GM18873 (cell line): ENCODE data around the gene HOXB6.

Experiments
- ATAC-seq: cut with Tn5 transposase; IDR thresholded peaks from one replicate; pipeline ENCODE4 v1.9.1; 2021; ENCODE audit warnings: mild to moderate bottlenecking, moderate library complexity, moderate number of reproducible peaks; ENCODE audit not compliant: unreplicated experiment, low FRiP score

The HOXB6 gene

GRCh38 chr17:48604770-48605329, at the start of gene HOXB6:
Gene HOXB6, minus strand, starts transcription at chr17:48604986. Its CDS starts 6,836 bp downstream, at chr17:48598150.
- no peak for ATAC-seq

GRCh38 chr17:48649741-48650140, 45.0 kb upstream of the HOXB6 start:
- ATAC-seq = no peak

- no peak for ATAC-seq
Observed at GRCh38 chr17:48647963-48648245, 43.1 kb upstream of the HOXB6 start.

GRCh38 chr17:48647103-48647962, 42.5 kb upstream of the HOXB6 start:
- no peak for ATAC-seq

- no peak for ATAC-seq
Observed at GRCh38 chr17:48646183-48647102, 41.7 kb upstream of the HOXB6 start.

GRCh38 chr17:48645639-48646182, 40.9 kb upstream of the HOXB6 start:
- ATAC-seq = no peak

GRCh38 chr17:48644910-48645557, 40.2 kb upstream of the HOXB6 start:
- no peak for ATAC-seq

GRCh38 chr17:48644159-48644558, 39.4 kb upstream of the HOXB6 start:
- ATAC-seq = no peak

- no peak for ATAC-seq
Observed at GRCh38 chr17:48643697-48644012, 38.9 kb upstream of the HOXB6 start.

GRCh38 chr17:48642843-48643696, 38.3 kb upstream of the HOXB6 start:
- no peak for ATAC-seq

- no peak for ATAC-seq
Observed at GRCh38 chr17:48642059-48642842, 37.5 kb upstream of the HOXB6 start.

- ATAC-seq = no peak
Observed at GRCh38 chr17:48641541-48642058, 36.8 kb upstream of the HOXB6 start.

- ATAC-seq = no peak
Observed at GRCh38 chr17:48640858-48641180, 36.0 kb upstream of the HOXB6 start.

GRCh38 chr17:48639982-48640857, 35.4 kb upstream of the HOXB6 start:
- ATAC-seq = no peak

GRCh38 chr17:48639136-48639535, 34.4 kb upstream of the HOXB6 start:
- no peak for ATAC-seq

- no peak for ATAC-seq
Observed at GRCh38 chr17:48637323-48638260, 32.8 kb upstream of the HOXB6 start.
